Heart left ventricle (tissue), 13 donors: ENCODE measurements around the gene SMAD3.

ENCODE experiments used
- POLR2A ChIP-seq, 2 donors: fragments of 450-650 bp; IDR thresholded peaks; one replicate each; pipeline ENCODE4 v1.6.1; 2017; ENCODE audit warnings: antibody characterized with exemption in 2 of 2, mild to moderate bottlenecking in 2 of 2, moderate library complexity in 2 of 2
- TF ChIP-seq, protein P1 (sequence below), 12 donors: fragments of 200-600 bp; sonication (generic) in 4 of 12; IDR thresholded peaks; one replicate each; pipeline versions ENCODE4 v1.5.0 to v1.8.0; 2018 to 2022; ENCODE audit warnings: antibody characterized with exemption in 12 of 12, mild to moderate bottlenecking in 5 of 12
- donor health status: ischemic (EF 13 %, LVEDD 7.1; RV severe dilation, severe dysfunction).
- donor health status: DM: no; HTN: yes; CAD: no.
- donor health status: DM: no; HTN: no; CAD: no.
- donor health status: ischemic (EF 25% LVEDD 6.9; RV normal size, moderate dysfunction).
- donor health status: ischemic (EF 25% LVEDD 5.7; RV mildly dilated, moderate dysfunction).
- donor health status: ischemic (EF 35%, LVEDD 5.7; RV mildly dilated, moderate dysfunction).
- donor health status: nonischemic (EF 11% LVEDD 7.7; RV severe dilation, severe dysfunction).
- donor health status: DM: yes; HTN: yes; CAD: no.
- donor health status: PGD.
- donor health status: ischemic (EF 29% LVEDD 5.4; RV normal size, mild dysfunction).
- donor health status: nonischemic (EF 23%, LVEDD 6.1; RV moderate dilation, normal function).

DNA sequence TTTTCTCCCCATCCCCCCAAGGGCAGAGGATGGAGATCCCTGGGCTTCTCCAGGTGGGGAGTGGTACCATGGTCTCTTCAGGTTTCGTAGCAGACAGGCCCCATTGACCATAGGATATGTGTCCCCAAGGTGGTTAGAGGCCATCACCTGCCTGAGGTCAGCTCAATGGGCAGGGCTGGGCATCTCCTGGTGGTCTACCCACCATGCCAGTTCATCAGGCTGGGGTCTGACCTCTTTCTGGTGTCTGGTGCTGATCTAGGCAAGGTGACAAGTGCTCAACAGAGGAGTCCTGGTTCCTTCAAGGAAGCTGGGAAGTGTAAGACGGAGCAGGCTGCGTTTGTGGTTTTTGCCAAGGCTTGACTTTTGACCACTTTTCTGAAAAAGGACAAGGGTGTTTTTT, 71.4 kb downstream of the SMAD3 start:
- no peak for TF ChIP-seq POLR2A (IDR thresholded peaks at IDR 0.05)
- TF ChIP-seq, protein P1, sequence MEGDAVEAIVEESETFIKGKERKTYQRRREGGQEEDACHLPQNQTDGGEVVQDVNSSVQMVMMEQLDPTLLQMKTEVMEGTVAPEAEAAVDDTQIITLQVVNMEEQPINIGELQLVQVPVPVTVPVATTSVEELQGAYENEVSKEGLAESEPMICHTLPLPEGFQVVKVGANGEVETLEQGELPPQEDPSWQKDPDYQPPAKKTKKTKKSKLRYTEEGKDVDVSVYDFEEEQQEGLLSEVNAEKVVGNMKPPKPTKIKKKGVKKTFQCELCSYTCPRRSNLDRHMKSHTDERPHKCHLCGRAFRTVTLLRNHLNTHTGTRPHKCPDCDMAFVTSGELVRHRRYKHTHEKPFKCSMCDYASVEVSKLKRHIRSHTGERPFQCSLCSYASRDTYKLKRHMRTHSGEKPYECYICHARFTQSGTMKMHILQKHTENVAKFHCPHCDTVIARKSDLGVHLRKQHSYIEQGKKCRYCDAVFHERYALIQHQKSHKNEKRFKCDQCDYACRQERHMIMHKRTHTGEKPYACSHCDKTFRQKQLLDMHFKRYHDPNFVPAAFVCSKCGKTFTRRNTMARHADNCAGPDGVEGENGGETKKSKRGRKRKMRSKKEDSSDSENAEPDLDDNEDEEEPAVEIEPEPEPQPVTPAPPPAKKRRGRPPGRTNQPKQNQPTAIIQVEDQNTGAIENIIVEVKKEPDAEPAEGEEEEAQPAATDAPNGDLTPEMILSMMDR (IDR thresholded peaks at IDR 0.05) = no peak
